Muscle of leg (tissue), 11 donors: ENCODE results near the gene BID. TPM values are rescaled to one million over a fixed set of nuclear protein-coding genes. Genes with fewer than 3 reads are reported as not detected.
A peak's percentile ranks its signal among the peaks of the same experiment; 100 is the strongest.

Experiments
- DNase-seq: peaks from one replicate; pipeline ENCODE4 v3.0.0; 2013
- H3K27ac ChIP-seq: one replicate; pipeline ENCODE4 v1.5.1; 2013; ENCODE audit warnings: mild to moderate bottlenecking, low read length, control low read depth
- H3K27me3 ChIP-seq: one replicate; pipeline ENCODE4 v1.6.1; 2013; ENCODE audit warnings: low read length; ENCODE audit not compliant: control insufficient read depth, insufficient read depth
- H3K36me3 ChIP-seq: one replicate; pipeline ENCODE4 v1.6.1; 2013; ENCODE audit warnings: low read length; ENCODE audit not compliant: control insufficient read depth, insufficient read depth
- H3K4me1 ChIP-seq: one replicate; pipeline ENCODE4 v1.6.1; 2013; ENCODE audit warnings: low read length; ENCODE audit not compliant: control insufficient read depth, insufficient read depth
- H3K4me3 ChIP-seq: one replicate; pipeline ENCODE4 v1.5.1; 2013; ENCODE audit warnings: low read length, control low read depth
- H3K9me3 ChIP-seq: replicated peaks from 2 replicates; pipeline ENCODE4 v1.6.1; 2013; ENCODE audit warnings: low read depth, low read length; ENCODE audit not compliant: control insufficient read depth
- WGBS: methylation state at CpG from one replicate; pipeline ENCODE4 v1.1.5; 2013; ENCODE audit warnings: missing lambda C conversion rate; ENCODE audit not compliant: insufficient coverage; 5-methylcytosine and 5-hydroxymethylcytosine counted together
- polyA plus RNA-seq, 8 donors: library from polyadenylated mRNA; unstranded; fragments of 120-200 nt; gene quantifications; one replicate each; pipeline versions ENCODE4 v1.2.1 to v1.2.3, GENCODE V29; 2013; ENCODE audit warnings: inconsistent platforms in 1 of 8, low replicate concordance in 1 of 8; ENCODE audit not compliant: insufficient read length in 8 of 8, insufficient read depth in 1 of 8
- total RNA-seq: library from RNA; stranded (reverse); fragments of 120-200 nt; gene quantifications from one replicate; pipeline ENCODE4 v1.2.4, GENCODE V29; 2013

Gene BID
- total and polyA plus RNA-seq, 9 donors, result 16.0 to 20.5 (median 18.0) TPM

DNA sequence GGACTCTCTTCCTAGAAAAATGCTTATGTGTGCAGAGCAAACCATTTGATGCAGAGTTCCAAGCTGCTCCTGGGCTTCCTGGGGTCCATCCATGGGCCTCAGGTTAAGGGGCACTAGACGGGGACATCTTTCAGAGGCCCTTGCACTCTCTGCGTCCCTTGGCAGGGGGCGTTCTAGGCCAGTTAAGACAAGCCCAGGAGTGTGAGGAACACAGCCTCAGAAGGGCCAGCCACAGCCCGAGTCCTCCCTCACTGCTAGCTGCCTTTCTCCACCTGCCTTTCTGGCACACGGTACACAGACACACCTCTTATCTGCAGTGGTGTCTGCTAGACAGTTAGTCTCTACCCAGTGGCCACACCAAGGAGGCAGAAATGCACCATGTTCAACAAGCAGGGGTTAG lies 18.0 kb upstream of the BID start:
- WGBS, result 47% methylated on average over 4 of the region's 5 CpGs

DNA sequence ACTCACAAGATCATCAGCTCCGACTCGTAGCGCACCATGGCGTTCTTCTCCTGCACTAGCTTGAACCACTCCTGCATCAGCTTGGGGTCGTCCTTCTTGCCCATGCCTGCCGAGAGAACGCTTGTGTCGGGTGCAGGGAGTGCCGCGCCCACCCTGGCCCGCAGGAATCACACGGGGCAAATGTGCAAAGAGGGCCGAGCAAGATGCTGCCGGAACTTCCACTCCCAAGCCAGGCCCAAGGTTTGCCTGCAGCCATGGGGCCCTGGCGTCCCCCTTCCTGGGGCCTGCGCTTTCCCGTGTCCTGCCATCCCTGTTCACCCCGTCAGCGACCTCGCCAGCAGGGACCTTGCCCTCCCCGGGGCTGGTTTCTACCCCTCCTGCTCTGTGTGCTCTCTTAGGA lies 16.9 kb upstream of the BID start:
- Histone ChIP-seq H3K27me3 (no peaks in the 10 kb centered on the region), H3K4me1 (peaks cover 12% of the 10 kb centered on the region), H3K27ac (no peak overlapping the region), H3K36me3 (peaks cover 45% of the 10 kb centered on the region), H3K4me3 (no peak overlapping the region), H3K9me3 (no peaks in the 10 kb centered on the region)
- 89% methylated on average over 21 of the region's 21 CpGs for WGBS
- DNase-seq, result no peak

More for the DNA sequence above, 18.0 kb upstream of the BID start:
- Histone ChIP-seq H3K9me3 (no peaks in the 10 kb centered on the region), H3K36me3 (peaks cover 52% of the 10 kb centered on the region), H3K4me3 (no peak overlapping the region), H3K27ac (no peak overlapping the region), H3K27me3 (no peaks in the 10 kb centered on the region), H3K4me1 (peaks cover 1% of the 10 kb centered on the region)
- no peak for DNase-seq

DNA sequence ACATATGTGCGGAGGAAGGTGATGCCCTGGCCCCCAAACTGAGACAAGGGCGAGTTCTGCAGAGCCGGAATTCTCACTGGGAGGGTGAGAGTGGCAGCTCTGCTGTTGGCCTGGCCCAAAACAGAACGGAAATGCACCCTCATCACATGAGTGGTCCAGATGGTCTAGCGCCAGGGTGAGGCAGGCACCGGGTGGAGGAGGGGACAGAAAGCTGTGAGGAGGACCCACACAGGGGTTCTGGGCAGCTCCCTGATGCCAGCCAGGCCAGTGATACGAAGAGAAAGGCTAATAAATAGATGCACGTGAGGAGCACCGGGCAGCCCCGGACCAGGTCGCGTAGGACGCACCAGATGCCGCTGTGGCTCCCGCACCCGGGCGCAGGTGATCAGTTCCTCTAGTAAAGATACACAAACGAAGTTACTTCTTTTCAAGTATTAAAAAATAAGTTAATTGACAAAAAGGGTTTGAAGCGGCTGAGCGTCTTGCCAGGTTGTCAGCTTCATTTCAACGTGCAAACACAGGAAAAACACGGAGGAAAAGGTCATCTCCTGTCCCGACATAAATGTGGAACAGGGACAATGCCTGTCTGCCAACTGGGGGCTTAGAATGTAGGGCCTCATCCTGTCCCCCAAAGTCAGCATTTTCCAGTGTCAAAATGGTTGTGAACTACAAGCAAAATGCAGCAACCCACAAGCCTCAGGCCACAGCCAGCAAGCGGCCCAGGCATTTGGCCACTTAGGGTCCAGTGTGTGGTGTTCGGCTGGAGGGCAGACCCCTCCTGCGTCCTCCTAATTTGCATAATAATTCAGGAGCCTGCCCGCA lies 15.3 kb upstream of the BID start:
- Histone ChIP-seq H3K27ac (no peak overlapping the region), H3K4me3 (no peak overlapping the region), H3K9me3 (no peaks in the 10 kb centered on the region), H3K36me3 (peaks cover 41% of the 10 kb centered on the region), H3K27me3 (no peaks in the 10 kb centered on the region), H3K4me1 (peaks cover 13% of the 10 kb centered on the region)
- 94% methylated on average over 15 of the region's 27 CpGs for WGBS
- DNase-seq, result no peak

DNA sequence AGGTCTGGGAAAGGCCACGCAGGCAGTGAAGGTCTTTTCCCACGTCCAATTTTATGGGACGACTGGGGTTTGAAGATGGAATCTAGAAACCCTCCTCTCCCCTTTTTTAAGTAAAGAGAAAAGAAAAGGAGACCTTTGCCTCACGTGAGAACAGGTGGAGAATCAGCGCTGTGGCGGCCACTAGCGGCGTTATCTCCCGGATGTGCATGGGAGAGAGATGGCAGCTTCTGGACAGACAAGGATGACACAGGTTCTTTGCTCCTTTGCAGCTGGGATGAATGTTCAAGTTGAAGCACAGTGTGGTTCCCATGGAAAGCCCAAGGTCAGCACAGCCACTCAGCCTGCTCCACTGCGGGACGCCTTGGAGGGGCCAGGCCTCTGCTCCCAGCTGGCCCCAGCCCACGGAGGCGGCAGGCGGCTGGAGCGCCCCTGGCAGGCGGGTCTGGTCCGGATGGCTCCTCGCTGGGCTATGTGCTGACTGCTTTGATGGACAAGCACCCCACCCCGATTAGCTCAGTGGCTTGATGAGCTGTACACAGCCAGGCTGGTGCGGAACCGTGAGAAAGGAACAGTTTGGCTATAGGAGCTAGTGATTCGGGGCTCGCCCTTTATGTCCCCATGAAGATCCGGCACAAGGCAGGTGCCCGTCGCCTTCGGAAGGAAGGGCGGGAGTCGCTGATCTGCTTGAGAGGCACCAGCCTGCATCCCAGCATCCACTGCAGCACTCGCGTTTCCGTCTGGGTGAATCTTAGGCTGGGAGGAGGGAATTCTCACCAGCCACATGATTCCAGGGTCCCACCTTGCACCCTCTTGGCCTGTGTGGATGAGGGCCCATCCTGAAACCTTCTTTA lies 14.5 kb upstream of the BID start:
- Histone ChIP-seq H3K27ac (no peak overlapping the region), H3K36me3 (peaks cover 41% of the 10 kb centered on the region), H3K4me3 (no peak overlapping the region), H3K4me1 (peaks cover 13% of the 10 kb centered on the region), H3K27me3 (no peaks in the 10 kb centered on the region), H3K9me3 (no peaks in the 10 kb centered on the region)
- no peak for DNase-seq
- 88% methylated on average over 26 of the region's 32 CpGs for whole genome bisulfite sequencing

DNA sequence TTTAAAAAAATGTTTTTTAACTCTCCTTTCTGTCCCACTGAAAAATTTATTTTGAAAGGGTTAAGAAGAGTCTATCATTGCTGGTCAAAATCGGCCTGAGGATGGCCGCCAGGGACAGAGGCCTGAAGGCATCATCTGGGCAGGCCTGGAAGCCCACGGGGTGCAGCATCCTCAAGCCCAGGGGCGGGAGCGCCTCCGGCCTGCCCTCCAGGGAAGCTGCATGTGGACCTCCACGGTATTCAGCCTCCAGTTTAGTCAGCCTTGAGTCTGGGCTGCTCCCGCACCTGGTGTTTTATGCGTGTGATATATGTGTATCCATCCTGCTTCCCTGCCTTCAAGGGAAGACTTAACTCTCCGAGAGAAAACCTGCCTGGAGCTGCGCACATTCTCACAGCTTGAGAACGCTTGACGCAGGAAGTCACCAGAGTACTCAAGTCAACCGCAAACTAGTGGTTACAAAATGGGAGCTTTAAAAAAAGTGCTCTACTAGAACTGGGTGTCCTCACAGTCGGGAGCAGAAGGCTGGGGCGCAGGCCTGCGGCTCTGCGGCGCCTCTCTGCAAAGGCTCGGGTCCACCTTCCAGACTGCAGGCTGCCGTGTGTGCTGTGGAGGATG lies 13.6 kb upstream of the BID start:
- no peak overlapping the region for H3K27ac ChIP-seq
- WGBS, result 83% methylated on average over 16 of the region's 21 CpGs

DNA sequence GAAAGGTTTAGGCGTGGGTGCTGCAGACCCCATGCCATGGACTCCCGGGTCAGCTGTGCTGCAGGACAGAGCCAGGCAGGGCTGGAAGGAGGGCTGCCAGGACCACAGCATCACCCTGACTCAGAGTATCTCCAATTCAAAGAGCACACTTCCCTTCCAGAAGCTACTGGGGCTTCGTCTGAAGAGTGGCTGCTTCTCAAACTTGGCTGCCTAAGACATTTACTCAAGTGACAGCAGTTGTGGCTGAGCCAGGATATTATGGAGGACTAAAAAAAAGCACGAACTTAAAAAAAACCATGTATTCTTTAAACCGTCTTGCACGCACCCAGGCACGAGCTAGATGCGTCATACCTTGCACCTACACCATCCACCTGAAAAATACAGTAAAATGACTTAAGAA lies 13.0 kb upstream of the BID start:
- Histone ChIP-seq H3K27me3 (no peaks in the 10 kb centered on the region), H3K4me3 (no peak overlapping the region), H3K36me3 (peaks cover 39% of the 10 kb centered on the region), H3K27ac (peak overlapping the region; percentile 69), H3K4me1 (peaks cover 21% of the 10 kb centered on the region), H3K9me3 (no peaks in the 10 kb centered on the region)
- DNase-seq, result peak; percentile 81
- 46% methylated on average over 5 of the region's 8 CpGs for WGBS

More for the DNA sequence above, 13.6 kb upstream of the BID start:
- H3K4me1 ChIP-seq, result peaks cover 16% of the 10 kb centered on the region
- no peak overlapping the region for H3K4me3 ChIP-seq
- no peaks in the 10 kb centered on the region for H3K27me3 ChIP-seq
- no peak for DNase-seq
- H3K9me3 ChIP-seq, result no peaks in the 10 kb centered on the region
- peaks cover 41% of the 10 kb centered on the region for H3K36me3 ChIP-seq

DNA sequence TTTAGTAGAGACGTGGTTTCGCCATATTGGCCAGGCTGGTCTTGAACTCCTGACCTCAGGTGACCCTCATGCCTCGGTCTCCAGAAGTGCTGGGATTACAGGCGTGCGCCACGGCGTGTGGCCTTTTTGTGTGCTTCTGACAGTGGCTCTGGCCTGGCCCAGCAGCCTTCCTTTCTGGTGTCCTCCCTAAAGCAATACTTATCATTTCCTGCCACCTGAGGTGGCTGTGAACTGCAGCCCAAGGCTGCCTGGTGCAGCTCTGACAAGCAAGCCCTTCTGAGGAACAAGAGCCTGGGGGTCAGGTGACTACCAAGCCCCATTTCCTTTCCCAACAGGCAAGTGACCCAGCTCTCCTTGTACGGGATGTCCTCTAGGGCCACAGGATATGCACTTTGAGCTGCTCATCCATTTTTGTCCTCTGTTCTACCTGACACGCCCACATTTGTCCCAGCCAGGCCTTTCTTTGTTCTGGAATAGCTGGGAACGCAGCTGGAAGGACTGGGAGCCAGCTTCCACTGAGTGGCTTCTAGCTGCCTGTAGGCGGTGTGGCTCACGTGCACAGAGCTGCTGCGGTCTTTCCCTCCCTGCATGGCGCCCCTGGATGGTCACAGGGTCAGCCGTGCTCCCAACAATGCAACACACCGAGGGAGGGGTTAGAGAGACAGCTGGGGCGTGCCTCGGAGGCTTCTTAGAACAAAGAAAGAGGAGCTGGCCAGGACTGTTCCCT lies 12.3 kb upstream of the BID start:
- no peaks in the 10 kb centered on the region for H3K9me3 ChIP-seq
- H3K4me3 ChIP-seq, result no peak overlapping the region
- no peaks in the 10 kb centered on the region for H3K27me3 ChIP-seq
- 48% methylated on average over 15 of the region's 18 CpGs for WGBS
- H3K27ac ChIP-seq, result peak overlapping the region; percentile 69
- H3K4me1 ChIP-seq, result peaks cover 27% of the 10 kb centered on the region
- H3K36me3 ChIP-seq, result peaks cover 32% of the 10 kb centered on the region
- DNase-seq, result peak; percentile 92

DNA sequence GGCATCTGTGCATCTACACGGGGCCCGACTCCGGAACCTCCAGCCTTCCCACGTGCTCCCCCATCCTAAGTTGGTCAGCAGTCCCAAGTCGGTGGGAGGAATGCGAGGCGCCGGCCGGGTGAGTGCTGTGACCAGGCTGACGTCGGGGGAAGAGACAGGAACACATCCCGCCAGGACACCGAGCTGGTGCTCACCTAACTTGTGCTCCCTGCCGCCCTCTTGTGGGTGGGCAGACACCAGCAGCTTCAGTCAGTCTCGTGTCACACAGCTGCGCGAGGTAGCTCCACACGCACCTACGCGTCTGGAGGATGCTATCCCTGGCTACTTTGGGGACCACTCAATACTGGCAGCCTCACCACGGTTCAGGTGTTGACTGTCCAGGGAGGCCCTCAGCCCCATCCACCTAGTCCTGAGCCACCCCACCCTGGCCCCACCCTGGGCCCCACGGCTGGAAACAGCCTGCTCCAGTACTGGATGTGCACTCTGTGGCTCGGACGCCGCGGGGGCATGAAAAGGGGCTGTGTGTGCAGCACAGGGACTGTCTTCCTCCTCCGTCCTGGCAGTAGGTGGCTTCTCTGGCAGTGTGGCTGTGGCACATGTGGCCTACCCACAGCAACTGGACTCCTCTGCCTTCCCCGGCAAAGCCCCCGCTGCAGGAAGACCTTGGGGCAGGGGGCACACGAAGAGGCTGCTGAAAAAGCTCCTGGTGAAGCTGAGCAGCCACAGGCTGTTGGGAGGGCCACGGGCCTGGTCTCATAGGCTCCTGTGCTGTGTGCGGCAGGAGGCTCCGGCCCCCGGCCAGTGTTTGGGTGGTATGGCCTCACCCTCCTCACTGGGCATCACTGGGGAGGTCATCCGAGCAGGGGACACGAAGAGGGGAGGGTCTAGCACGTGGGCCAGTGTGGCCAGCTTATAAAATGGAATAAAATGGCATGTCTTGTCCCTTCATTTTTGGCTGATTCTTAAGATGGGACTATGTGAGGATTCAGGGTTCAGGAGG lies 11.2 kb upstream of the BID start:
- H3K27ac ChIP-seq, result no peak overlapping the region
- no peak overlapping the region for H3K4me3 ChIP-seq
- H3K9me3 ChIP-seq, result no peaks in the 10 kb centered on the region
- H3K4me1 ChIP-seq, result peaks cover 36% of the 10 kb centered on the region
- DNase-seq, result no peak
- 70% methylated on average over 35 of the region's 37 CpGs for WGBS
- H3K27me3 ChIP-seq, result no peaks in the 10 kb centered on the region
- peaks cover 24% of the 10 kb centered on the region for H3K36me3 ChIP-seq

DNA sequence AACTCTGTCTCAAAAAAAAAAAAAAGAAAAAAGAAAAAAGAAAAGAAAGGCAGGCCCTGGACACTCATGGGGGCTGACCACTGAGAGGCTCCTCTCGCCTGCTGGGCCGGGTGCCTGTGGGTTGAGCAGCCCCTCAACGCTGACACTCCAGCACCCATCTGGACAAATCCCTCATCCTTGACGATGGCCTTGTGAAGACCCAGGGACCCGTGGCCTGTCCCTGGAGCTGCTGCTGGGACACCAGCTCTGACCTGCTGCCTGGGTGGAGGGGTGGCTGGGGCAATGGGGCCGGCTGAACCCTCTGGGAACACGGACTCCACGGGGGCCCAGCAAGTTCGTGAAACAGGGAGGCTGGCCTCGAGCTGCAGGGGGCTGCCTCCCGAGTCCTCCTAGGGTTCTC lies 10.5 kb upstream of the BID start:
- DNase-seq, result no peak
- Histone ChIP-seq H3K27me3 (no peaks in the 10 kb centered on the region), H3K4me1 (peaks cover 41% of the 10 kb centered on the region), H3K9me3 (no peaks in the 10 kb centered on the region), H3K4me3 (no peak overlapping the region), H3K27ac (no peak overlapping the region), H3K36me3 (peaks cover 18% of the 10 kb centered on the region)
- WGBS, result 57% methylated on average over 6 of the region's 11 CpGs
